Spleen (tissue), 11 donors: ENCODE data around the gene ITIH4. TPM values are rescaled to one million over a fixed set of nuclear protein-coding genes. Genes with fewer than 3 reads are reported as not detected.

Experiments
- DNase-seq: peaks from one replicate; pipeline ENCODE4 v3.0.0-alpha.2; 2020
- H3K27ac ChIP-seq, 8 donors: fragments of 200-600 bp; sonication (generic) in 7 of 8; 1 replicate in 4 of 8; 2 replicates in 4 of 8; pipeline versions ENCODE4 v1.5.0 to v1.8.0; 2016 to 2021; ENCODE audit warnings: inconsistent platforms in 4 of 8, mild to moderate bottlenecking in 4 of 8, moderate library complexity in 1 of 8
- H3K27me3 ChIP-seq, 7 donors: fragments of 200-600 bp; sonication (generic) in 6 of 7; replicated peaks in 1 of 7; 1 replicate in 4 of 7; 2 replicates in 3 of 7; pipeline versions ENCODE4 v1.5.0 to v1.8.0; 2016 to 2021; ENCODE audit warnings: inconsistent platforms in 3 of 7, mild to moderate bottlenecking in 1 of 7
- H3K36me3 ChIP-seq, 6 donors: fragments of 200-600 bp; sonication (generic) in 5 of 6; 1 replicate in 4 of 6; 2 replicates in 2 of 6; pipeline versions ENCODE4 v1.5.0 to v1.8.0; 2016 to 2021; ENCODE audit warnings: inconsistent platforms in 2 of 6
- H3K4me1 ChIP-seq, 6 donors: fragments of 200-600 bp; sonication (generic) in 5 of 6; 1 replicate in 3 of 6; 2 replicates in 3 of 6; pipeline versions ENCODE4 v1.5.0 to v1.8.0; 2016 to 2021; ENCODE audit warnings: inconsistent platforms in 3 of 6
- H3K4me3 ChIP-seq, 8 donors: fragments of 200-600 bp; sonication (generic) in 7 of 8; 1 replicate in 4 of 8; 2 replicates in 4 of 8; pipeline versions ENCODE4 v1.5.0 to v1.8.0; 2016 to 2021; ENCODE audit warnings: inconsistent platforms in 4 of 8, mild to moderate bottlenecking in 4 of 8, moderate library complexity in 2 of 8
- H3K9me3 ChIP-seq, 8 donors: fragments of 200-600 bp; sonication (generic) in 7 of 8; 1 replicate in 4 of 8; 2 replicates in 4 of 8; pipeline versions ENCODE4 v1.5.0 to v1.8.0; 2016 to 2021; ENCODE audit warnings: inconsistent platforms in 4 of 8
- CTCF ChIP-seq, 11 experiments: fragments of 200-600 bp in 7 of 11; fragments of 450-650 bp in 4 of 11; sonication (generic) in 4 of 11; IDR thresholded peaks in 8 of 11; conservative IDR thresholded peaks in 3 of 11; 1 replicate in 7 of 11; 2 replicates in 4 of 11; pipeline versions ENCODE4 v1.4.0 to v1.8.0; 2016 to 2021; ENCODE audit warnings: antibody characterized with exemption in 11 of 11, inconsistent platforms in 4 of 11, mild to moderate bottlenecking in 1 of 11
- POLR2A ChIP-seq, 3 donors: fragments of 450-650 bp; IDR thresholded peaks; one replicate each; pipeline ENCODE4 v1.5.1; 2017; ENCODE audit warnings: antibody characterized with exemption in 3 of 3, mild to moderate bottlenecking in 1 of 3
- POLR2AphosphoS5 ChIP-seq, 3 donors: sonication (generic); formaldehyde crosslinking; IDR thresholded peaks; one replicate each; pipeline ENCODE4 v1.5.1; 2017; ENCODE audit warnings: antibody characterized with exemption in 3 of 3
- WGBS, 5 donors: extraction: QIAGEN DNeasy Blood & Tissue Kit in 3 of 5; methylation state at CpG; one replicate each; pipeline versions ENCODE4 v1.1.5 to v1.1.7; 2013 to 2018; 5-methylcytosine and 5-hydroxymethylcytosine counted together
- intact Hi-C: fragments of 100-400 bp; cut with DNase I; formaldehyde crosslinking; loops from one replicate; pipeline ENCODE4 v1.15.0; 2023; ENCODE audit warnings: low total_unique reads
- polyA plus RNA-seq, 3 donors: library from polyadenylated mRNA; stranded (reverse); fragments of 200-250 nt; gene quantifications; one replicate each; pipeline ENCODE4 v1.2.1, GENCODE V29; 2013
- total RNA-seq, 7 donors: library from RNA; depleted of rRNA in 3 of 7; stranded (reverse); fragments of >200 nt in 3 of 7; fragmentation: NEBNext Ultra II Directional in 4 of 7; extraction: Animal tissue kit (Norgen Biotek cat#: 25700) in 4 of 7; gene quantifications; one replicate each; pipeline versions ENCODE4 v1.1.0 to v1.2.1, GENCODE V29; 2016 to 2021
- donor health status: healthy with polysubstance abuse.
- donor health status: DM: no; HTN: no; CAD: no; lungs with moderate emphysema.
- donor health status: DM: no; HTN: no; CAD: no.
- donor health status: Bipolar disorder and iron deficiency.
- donor health status: healthy.
- donor health status: DM: no; HTN: no; CAD: no.
- donor health status: DM: yes; HTN: yes; CAD: no.

The ITIH4 gene
- total and polyA plus RNA-seq, 10 donors = 9.9 to 54.2 (median 21.6) TPM

- DNase-seq = peak; percentile 30
- TF ChIP-seq POLR2A (IDR thresholded peaks at IDR 0.05) = no peak
- no peak for TF ChIP-seq POLR2AphosphoS5 (IDR thresholded peaks at IDR 0.05)
- TF ChIP-seq CTCF (IDR thresholded peaks at IDR 0.05 in 8 of 11, conservative IDR thresholded peaks at IDR 0.05 in 3 of 11) = peak in 8 of 11 experiments; percentile 34 to 59 (median 46)
- Histone ChIP-seq H3K27ac (no peak overlapping the region), H3K4me3 (no peak overlapping the region), H3K27me3 (no peaks in the 10 kb centered on the region), H3K36me3 (peaks cover 0 to 97% (median 56%) of the 10 kb centered on the region in 6 donors), H3K4me1 (peaks cover 0 to 8% (median 2%) of the 10 kb centered on the region in 6 donors), H3K9me3 (no peaks in the 10 kb centered on the region)
- intact Hi-C loops = no loop called here
- 76 to 91% (median 86%) methylated on average over 3 of the region's 3 CpGs for WGBS, 5 donors
Measured at GRCh38 chr3:52851348-52851747, 20.9 kb upstream of the ITIH4 start.

- H3K27me3 ChIP-seq = no peaks in the 10 kb centered on the region
- peaks cover 0 to 25% (median 8%) of the 10 kb centered on the region in 6 donors for H3K4me1 ChIP-seq
- TF ChIP-seq CTCF (IDR thresholded peaks at IDR 0.05 in 8 of 11, conservative IDR thresholded peaks at IDR 0.05 in 3 of 11) (no peak), POLR2A (IDR thresholded peaks at IDR 0.05) (no peak), POLR2AphosphoS5 (IDR thresholded peaks at IDR 0.05) (peak in 1 of 3 donors; percentile 45)
- intact Hi-C loops = no loop called here
- no peak overlapping the region for H3K27ac ChIP-seq
- H3K9me3 ChIP-seq = no peaks in the 10 kb centered on the region
- 95 to 97% (median 97%) methylated on average over 14 to 15 of the region's 15 CpGs for WGBS, 5 donors
- H3K36me3 ChIP-seq = peaks cover 0 to 86% (median 56%) of the 10 kb centered on the region in 6 donors
- DNase-seq = peak; percentile 47
- no peak overlapping the region for H3K4me3 ChIP-seq
Measured at GRCh38 chr3:52849656-52850055, 19.2 kb upstream of the ITIH4 start.

GRCh38 chr3:52848617-52849016 lies 18.1 kb upstream of the ITIH4 start:
- peak; percentile 38 for DNase-seq
- intact Hi-C loops = no loop called here
- WGBS, 5 donors = 81 to 97% (median 91%) methylated on average over 6 to 7 of the region's 7 CpGs
- Histone ChIP-seq H3K4me1 (peaks cover 0 to 36% (median 9%) of the 10 kb centered on the region in 6 donors), H3K27me3 (no peaks in the 10 kb centered on the region), H3K4me3 (no peak overlapping the region), H3K9me3 (no peaks in the 10 kb centered on the region), H3K36me3 (peaks cover 0 to 86% (median 56%) of the 10 kb centered on the region in 6 donors), H3K27ac (no peak overlapping the region)
- TF ChIP-seq POLR2A (IDR thresholded peaks at IDR 0.05) (no peak), CTCF (IDR thresholded peaks at IDR 0.05 in 8 of 11, conservative IDR thresholded peaks at IDR 0.05 in 3 of 11) (no peak), POLR2AphosphoS5 (IDR thresholded peaks at IDR 0.05) (no peak)

- Histone ChIP-seq H3K4me3 (no peak overlapping the region), H3K27me3 (no peaks in the 10 kb centered on the region), H3K9me3 (no peaks in the 10 kb centered on the region), H3K4me1 (peaks cover 0 to 43% (median 9%) of the 10 kb centered on the region in 6 donors), H3K36me3 (peaks cover 0 to 86% (median 56%) of the 10 kb centered on the region in 6 donors), H3K27ac (no peak overlapping the region)
- intact Hi-C loops = no loop called here
- peak; percentile 33 for DNase-seq
- TF ChIP-seq POLR2A (IDR thresholded peaks at IDR 0.05) (no peak), POLR2AphosphoS5 (IDR thresholded peaks at IDR 0.05) (no peak), CTCF (IDR thresholded peaks at IDR 0.05 in 8 of 11, conservative IDR thresholded peaks at IDR 0.05 in 3 of 11) (no peak)
- WGBS, 5 donors = 91 to 95% (median 93%) methylated on average over 7 of the region's 7 CpGs
Measured at GRCh38 chr3:52847726-52848125, 17.3 kb upstream of the ITIH4 start.
